HG03175 (cell line): ENCODE data around the gene N4BP3.
"Not testable (repeated sequence)": the region's sequence is repeated elsewhere in the genome, so short reads cannot be mapped to it uniquely, and the experiment has no call there.

Experiments used
- ATAC-seq: cut with Tn5 transposase; IDR thresholded peaks from one replicate; pipeline ENCODE4 v1.9.1; 2021; ENCODE audit warnings: mild to moderate bottlenecking, moderate library complexity; ENCODE audit not compliant: unreplicated experiment

Gene N4BP3, protein sequence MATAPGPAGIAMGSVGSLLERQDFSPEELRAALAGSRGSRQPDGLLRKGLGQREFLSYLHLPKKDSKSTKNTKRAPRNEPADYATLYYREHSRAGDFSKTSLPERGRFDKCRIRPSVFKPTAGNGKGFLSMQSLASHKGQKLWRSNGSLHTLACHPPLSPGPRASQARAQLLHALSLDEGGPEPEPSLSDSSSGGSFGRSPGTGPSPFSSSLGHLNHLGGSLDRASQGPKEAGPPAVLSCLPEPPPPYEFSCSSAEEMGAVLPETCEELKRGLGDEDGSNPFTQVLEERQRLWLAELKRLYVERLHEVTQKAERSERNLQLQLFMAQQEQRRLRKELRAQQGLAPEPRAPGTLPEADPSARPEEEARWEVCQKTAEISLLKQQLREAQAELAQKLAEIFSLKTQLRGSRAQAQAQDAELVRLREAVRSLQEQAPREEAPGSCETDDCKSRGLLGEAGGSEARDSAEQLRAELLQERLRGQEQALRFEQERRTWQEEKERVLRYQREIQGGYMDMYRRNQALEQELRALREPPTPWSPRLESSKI

DNA sequence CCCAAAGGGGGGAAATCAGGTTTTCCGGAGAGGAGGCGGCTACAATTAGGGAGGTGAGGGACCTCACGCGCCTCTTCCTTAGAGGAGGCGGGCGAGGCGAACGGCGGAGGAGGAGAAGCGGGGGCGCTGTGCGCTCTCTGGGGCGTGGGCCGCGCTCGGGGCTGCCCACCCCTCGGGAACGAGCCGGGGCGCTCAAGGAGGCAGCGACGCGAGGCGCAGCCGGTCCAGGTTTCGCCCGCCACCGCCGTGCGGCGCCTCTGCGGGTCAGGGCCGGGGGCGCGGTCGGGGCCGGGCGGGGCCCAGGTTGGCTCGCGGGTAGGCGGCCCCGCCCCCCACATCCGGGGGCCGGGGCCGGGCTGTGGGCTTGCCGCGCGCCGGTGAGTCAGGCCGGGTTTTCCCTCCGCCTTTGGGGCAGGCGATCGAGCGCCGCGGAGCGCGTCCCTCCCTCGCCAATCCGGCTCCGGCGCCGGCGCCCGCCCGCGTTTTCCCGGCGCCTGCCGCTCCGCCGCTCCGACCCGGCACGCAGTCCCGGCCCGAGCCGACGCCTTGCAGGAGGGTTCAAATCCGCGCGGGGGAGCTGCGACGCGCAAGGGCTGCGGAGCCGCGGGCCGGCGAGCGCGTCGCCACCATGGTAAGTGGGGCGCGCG, at the start of gene N4BP3:
N4BP3 (plus strand) TSS at position 392 of the 647 bp plus-strand sequence. CDS start 6,052 bp downstream, outside the sequence.
- ATAC-seq = peak; percentile 60

DNA sequence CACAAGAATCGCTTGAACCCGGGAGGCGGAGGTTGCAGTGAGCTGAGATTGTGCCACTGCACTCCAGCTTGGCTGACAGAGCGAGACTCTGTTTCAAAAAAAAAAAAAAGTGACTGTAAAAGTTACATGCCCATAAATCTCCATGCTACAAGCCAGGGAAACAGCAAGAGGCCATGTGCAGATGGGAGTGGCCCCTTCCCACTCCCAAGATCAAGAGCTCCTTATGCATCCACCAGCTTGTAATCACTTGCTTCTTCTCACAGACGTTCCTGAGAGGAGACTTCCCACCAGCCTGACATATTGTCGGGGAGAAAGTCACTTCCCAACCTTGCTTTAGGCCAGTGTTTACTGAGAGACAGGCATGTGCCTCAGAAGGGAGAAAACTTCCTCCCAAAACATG, 45.6 kb upstream of the N4BP3 start:
- ATAC-seq = no peak

DNA sequence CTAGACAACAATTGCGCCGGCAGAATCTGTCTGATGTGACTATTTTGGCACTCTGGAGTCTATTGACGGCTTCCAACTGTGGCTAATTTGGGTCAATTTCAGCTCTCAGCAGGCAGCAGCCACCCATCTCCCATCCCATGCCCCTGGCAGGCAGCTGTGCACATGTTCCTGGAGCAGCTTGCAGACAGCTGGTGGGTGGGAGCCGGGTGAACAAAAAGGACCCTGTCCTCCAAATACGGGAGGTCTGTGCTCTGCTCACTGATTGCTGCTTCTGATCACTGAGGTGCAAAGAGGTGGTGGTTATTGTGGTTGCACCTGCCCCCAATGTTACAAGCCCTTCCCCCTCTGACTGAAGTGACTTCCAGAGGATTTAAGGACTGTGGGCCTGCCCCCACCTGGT, 45.0 kb upstream of the N4BP3 start:
- ATAC-seq = no peak

DNA sequence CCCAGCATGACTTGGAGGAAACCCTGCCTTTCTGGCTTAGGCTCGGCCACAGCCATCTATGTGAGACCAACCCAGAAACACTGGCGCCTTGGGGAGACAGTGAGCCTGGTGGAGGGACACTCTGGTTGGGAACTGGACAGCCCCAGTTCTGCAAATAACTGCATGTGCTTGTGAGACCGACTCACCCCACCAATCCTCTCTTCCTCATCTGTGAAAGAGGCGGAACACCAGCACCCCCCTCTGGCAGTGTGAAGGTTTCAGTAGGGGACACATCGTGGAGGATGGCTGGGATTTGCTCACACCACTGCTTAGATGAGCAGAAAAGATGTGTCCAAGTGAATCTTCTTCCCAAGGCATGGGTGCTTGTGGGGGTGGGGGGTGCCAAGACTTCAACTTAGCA, 43.4 kb upstream of the N4BP3 start:
- no peak for ATAC-seq

DNA sequence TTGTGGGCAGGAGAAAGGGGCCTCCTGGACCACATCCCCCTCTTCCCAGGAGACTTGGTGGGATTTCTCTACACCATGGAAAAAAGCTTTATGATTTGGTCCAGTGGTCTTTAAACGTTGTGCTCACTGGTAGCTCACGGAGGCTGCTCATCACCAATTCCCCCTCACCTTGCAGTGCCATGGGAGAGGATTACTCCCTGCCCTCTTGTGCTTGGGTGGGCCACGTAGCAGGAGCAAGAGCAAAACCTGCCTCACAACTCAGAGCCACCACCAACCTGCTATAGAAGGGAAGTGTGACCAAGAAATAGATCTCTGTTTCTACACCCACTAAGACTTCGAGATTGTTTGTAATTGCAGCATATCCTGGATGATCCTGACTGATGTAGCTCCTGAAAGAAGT, 42.2 kb upstream of the N4BP3 start:
- no peak for ATAC-seq

DNA sequence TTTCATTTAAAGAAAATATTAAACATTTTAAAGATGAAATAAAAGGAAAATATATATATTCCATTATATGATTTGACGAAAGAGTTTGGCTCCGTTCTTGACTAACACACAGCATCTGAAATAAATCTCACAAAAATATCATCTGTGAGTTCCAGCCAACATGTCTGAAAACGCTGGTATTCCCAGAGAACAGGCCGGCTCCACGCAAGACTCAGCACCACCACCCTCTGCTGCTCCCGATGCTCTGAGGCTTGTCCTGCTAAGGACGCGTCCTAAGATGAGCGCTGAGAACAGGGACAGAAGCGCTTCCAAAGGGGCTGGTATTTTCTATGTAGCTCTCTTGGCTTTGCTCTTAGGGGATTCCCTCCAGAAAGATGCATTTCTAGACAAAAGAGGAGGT, 40.6 kb upstream of the N4BP3 start:
- no peak for ATAC-seq

DNA sequence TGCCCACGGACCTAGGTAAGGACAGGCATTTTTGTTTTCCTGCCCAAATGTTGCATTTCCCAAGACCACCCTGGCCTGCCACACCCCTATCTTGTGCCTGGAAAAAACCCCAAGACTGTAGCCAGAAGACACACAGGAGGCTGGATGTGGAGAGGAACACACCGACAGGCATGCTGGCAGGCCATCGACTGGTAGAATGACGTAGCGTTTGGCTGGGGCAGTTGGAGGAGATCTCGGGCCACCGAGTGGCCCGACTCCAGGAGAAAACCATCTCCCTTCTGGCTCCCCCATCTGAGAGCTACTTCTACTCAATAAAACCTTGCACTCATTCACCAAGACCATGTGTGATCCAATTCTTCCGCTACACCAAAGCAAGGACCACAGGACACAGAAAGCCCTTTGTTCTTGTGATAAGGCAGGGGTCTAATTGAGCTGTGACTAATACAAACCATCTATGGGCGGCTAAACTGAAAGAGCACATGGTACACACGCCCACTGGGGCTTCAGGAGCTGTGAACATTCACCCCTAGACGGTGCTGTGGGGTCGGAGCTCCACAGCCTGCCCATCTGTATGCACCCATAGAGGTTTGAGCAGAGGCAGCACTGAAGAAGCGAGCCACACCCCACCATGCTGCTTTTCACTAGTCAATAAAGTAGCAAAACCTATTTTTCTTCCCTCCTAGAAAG, 38.9 kb upstream of the N4BP3 start:
- no peak for ATAC-seq

DNA sequence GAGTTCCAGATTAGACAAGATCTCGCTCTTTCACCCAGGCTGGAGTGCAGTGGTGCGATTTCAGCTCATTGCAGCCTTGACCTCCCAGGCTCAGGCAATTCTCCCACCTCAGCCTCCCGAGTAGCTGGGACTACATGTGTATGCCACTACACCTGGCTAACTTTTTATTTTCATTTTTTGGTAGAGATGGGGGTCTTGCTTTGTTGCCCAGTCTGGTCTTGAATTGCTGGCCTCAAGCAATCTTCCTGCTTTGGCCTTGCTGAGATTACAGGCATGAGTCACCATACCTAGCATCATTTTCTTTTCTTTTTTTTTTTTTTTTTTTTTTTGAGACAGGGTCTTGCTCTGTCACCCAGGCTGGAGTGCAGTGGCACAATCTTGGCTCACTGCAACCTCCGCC, 36.4 kb upstream of the N4BP3 start:
- ATAC-seq = not testable (repeated sequence)

DNA sequence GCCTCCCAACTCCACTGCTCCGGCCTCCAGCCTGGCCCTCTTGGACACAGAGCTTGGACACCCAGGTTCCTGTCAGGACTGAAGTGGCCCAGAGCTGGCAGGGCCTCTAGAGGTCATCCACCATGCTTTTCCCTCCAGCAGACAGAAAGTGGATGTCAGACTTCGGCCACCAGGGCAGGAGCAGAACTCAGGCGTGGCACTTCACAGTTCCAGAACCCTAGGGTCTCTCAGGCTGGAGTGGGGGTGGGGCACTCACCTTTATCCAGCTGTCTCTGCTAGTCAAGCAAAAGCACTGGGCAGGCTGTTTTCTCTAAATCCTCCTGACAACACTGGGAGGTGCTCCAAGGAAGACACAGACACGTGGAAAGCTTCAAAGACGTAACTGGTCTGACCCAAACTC, 35.6 kb upstream of the N4BP3 start:
- no peak for ATAC-seq

DNA sequence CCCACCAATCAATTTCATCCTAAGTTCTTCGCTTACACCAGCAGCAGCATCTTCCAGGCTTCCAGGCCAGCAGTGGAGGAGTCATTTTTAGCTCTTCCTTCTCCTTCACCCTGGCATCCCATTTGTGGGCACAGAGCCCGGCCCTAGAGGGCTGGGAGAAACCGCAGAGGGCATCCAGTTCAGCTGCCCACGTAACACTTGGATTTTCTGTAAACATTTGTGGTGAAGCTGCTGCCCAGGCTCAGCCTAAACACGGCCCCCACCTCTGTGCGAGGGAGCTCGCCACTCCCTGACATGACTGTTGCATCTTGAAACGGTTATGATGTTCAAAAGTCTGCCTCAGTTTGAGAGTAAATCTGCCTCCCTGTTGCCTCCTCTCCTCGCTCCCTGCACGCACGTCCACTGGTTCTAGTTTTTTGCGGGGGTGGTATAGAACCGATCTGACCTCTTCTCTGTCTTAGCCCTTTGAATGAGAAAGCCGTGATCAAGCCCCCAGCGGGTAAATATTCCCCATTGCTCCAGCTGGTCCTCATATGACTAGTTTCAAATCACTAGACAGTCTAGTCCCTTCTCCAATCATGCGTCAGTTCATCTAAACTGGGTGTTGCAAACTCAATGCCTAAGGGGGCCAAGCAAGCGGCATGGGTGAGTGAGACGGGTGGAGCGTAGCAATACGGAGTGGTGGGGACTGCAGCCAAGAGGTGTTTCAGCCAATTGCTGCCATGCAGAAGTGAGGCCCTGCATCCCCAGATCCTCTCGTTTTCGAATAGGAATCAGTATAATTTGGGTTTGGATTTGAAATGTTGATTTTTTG, 34.9 kb upstream of the N4BP3 start:
- no peak for ATAC-seq

DNA sequence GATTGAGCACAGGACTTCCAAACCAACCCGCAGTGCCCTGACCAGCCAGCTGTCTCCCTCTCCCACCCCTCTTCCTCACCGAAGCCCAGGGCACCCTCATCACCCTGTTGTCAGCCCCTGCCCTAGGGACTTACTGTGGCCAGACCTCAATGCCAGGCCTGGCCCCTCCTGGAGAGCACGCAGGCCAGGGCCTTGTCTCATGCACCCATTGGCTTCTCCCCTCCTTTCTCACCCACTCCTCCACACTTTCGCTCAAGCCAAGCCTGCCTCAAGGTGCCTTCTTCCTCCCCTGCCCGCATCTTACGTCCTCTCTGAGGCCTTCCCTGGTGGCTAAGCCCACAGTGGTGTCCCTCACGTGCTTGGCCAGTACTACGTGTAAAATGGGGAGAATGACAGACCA, 33.3 kb upstream of the N4BP3 start:
- no peak for ATAC-seq

DNA sequence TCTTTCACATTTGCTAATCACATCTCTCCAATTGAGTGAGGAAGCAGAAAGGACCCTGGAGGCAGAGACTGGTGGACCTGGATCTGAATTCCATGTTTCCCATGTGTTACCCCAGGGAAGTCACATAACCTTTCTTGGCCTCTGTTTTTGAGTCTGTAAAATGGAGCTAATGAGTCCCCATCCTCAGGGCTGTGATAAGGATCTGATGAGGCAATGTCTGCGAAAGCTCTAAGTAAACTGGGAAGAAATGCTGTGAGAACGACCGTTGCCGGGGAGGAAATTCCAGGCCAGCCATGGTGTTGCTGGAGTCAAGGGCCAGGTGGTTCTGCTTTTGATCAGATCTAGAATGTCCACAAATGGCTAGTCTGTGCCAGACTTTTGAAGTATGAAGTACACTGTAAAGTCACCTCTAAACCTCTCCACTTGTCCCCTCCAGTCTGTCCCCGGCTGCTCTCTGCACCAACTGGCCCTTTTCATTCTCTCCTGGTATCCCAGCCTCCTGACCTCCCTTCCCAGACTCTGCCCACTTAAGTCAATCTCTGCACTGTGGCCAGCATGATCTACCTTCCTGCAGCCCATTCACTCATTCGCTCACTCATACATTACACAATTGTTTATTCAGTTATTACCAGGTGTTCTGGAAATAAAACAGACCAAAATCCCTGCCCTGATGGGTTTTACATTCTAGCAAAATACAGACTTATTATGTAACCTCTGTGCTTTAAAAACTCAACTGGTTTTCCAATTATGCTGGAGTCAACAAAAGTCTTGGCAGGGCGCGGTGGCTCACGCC, 32.5 kb upstream of the N4BP3 start:
- ATAC-seq = no peak

DNA sequence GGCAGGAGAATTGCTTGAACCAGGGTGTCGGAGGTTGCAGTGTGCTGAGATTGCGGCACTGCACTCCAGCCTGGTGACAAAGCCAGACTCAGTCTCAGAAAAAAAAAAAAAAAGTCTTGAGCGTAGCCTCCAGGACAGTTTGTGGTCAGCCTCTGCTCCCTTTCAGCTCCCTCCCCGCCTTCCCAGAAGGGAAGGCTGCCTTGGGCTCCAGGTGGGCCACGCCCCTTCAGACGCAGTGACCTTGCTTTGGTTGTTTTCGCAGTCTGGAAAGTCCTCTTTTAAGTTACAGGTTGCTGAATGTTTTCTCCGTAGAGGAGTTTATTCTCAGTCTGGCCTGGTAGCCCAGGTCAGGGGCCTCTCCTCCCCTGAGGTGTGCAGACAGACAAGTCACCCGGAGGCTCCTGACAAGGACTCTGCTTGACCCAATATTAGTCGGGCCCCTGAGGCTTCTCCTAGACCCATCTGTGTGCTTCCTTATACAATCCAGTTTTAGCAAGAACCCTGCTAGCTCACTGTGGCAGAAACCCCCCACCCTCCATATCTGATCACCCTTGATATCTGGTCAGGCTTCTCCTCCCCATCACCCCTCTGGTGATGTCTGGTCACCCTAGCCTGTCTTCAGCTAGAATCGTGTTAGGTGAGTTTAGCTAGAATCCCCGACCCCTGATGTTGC, 31.6 kb upstream of the N4BP3 start:
- no peak for ATAC-seq

DNA sequence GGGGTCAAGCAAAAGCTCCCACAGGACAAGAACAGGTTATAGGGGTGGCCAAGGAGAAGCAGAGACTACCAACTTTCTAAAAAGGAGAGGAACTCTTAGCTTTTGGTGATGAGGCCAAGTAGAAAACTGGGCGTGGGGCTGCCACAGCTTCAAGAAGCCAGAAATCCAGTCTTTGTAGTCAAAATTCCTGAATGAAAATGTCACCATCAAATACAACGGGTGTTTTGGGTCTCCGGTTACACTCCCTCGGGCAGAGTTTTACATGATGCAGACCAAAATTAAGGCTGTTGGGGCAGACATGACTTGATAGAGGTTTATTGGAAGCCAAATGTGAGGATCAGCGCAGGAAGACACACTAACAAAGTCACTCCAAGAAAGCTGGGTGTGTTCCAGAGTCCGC, 29.4 kb upstream of the N4BP3 start:
- ATAC-seq = no peak

DNA sequence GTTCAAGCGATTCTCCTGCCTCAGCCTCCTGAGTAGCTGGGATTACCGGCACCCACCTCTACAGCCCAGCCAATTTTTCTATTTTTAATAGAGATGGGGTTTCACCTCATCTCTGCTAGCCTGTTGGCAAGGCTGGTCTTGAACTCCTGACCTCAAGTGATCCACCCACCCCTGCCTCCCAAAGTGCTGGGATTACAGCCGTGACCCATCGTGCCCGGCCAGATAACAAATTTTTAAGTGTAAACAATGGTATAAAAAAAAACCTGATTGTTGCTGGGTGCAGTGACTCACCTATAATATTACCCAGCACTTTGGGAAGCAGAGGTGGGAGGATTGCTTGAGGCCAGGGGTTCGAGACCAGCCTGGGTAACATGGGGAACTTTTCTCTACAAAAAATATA, 28.0 kb upstream of the N4BP3 start:
- ATAC-seq = no peak

DNA sequence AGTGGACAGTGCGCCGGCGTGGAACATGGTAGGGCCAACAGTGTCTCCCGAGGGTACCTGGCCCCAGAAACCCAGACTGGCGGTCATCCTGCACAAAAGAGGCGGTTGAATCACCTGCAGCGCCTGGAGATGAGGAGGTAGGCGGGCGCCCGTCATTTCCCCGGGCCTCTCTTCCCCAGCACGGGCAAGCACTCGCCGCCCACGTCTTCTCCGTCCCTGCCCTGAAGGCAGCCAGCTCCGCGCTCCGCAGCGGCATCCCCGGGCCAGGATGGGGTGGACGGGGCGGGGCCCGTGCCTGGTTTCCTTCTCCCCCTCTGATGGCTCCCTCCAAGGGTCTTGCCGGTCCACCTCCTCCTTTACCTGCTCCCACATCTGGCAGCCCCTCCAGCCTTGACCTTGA, 27.1 kb upstream of the N4BP3 start:
- no peak for ATAC-seq

DNA sequence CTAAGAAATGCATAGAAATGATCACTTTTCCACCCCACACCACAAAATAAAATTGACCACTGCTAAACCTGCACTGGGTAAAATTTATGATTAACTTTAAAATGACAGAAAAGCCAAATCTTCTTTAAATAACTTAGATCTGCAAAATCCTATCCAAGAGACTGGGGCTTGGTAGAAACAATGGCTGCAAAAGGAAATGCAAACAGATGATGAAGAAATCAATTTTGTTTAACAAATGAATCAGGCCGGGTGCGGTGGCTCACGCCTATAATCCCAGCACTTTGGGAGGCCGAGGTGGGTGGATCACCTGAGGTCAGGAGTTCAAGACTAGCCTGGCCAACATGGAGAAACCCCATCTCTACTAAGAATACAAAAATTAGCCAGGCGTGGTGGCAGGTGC, 26.1 kb upstream of the N4BP3 start:
- not testable (repeated sequence) for ATAC-seq

DNA sequence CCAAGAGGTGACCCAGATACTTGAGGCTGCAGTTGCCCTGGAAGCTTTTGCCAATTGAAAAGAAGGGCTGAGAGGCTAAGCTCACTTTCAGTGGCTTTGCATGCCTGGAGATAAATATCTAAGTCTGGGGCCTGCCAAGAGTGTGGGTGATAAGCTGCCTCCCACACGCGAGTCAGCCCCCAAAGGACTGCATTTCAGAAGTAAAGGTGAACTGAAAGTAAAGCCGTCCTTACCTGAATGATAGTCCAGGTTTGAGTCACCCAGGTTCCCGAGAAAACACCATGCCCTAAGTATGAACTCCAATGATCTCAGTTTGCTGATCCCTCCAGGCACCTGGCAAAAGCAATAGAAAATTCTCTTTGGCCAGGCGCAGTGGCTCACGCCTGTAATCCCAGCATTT, 22.5 kb upstream of the N4BP3 start:
- ATAC-seq = no peak

DNA sequence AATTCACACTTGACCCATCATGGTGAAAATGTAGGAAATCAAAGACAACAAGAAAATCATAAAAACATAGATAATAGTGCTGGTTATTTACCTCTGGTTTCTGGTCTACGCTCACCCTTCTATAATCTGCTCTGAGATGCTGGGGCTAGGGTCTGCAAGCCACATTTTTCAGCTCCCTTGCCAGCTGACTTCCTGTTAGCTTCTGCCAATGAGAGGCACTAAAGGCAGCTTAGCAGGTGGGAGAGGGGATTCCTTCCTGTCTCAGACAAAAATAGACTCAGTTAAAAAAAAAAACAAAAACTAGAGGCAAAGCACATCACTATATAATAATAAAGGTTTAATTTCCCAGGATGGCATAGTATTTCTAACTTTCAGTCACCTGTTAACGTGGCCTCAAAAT, 20.2 kb upstream of the N4BP3 start:
- ATAC-seq = no peak

DNA sequence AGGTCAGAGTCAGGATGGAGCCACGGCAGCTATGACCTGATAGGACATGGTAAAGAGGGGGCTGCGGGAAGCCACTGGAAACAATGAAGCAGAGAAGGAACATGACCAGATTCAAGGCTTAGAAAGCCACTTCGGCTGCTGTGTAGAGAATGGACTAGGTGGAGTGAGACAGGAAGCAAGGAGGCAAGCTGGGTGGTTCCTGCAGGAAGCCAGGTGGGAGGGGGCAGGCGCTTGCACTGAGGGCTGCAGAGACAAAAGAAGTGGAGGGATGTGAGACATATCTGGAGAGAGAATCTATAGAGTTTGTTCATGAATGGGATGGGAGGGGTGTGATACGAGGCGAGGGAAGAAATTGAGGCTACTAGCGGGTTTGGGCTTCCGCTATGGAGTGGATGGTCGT, 19.0 kb upstream of the N4BP3 start:
- no peak for ATAC-seq
